Tibial nerve (tissue), 4 donors: ENCODE data around the gene ADCYAP1. TPM values are rescaled to one million over a fixed set of nuclear protein-coding genes. Genes with fewer than 3 reads are reported as not detected.

Source experiments
- DNase-seq, 2 donors: peaks; one replicate each; pipeline ENCODE4 v3.0.0-alpha.2; 2019; ENCODE audit warnings: low spot score in 2 of 2
- H3K27ac ChIP-seq, 4 donors: fragments of 200-600 bp; sonication (generic) in 3 of 4; one replicate each; pipeline ENCODE4 v1.5.1; 2017 to 2019; ENCODE audit warnings: mild to moderate bottlenecking in 1 of 4
- H3K27me3 ChIP-seq, 2 donors: fragments of 200-600 bp; sonication (generic) in 1 of 2; one replicate each; pipeline versions ENCODE4 v1.5.1 to v1.6.0; 2017 to 2019
- H3K36me3 ChIP-seq, 3 donors: fragments of 200-600 bp; sonication (generic); one replicate each; pipeline ENCODE4 v1.5.1; 2018 to 2019
- H3K4me1 ChIP-seq, 4 donors: fragments of 200-600 bp; sonication (generic) in 3 of 4; one replicate each; pipeline ENCODE4 v1.5.1; 2017 to 2019
- H3K4me3 ChIP-seq, 4 donors: fragments of 200-600 bp; sonication (generic) in 3 of 4; one replicate each; pipeline ENCODE4 v1.5.1; 2017 to 2019; ENCODE audit warnings: mild to moderate bottlenecking in 1 of 4, moderate library complexity in 1 of 4
- H3K9me3 ChIP-seq, 4 donors: fragments of 200-600 bp; sonication (generic) in 3 of 4; one replicate each; pipeline ENCODE4 v1.5.1; 2017 to 2019
- EP300 ChIP-seq, 2 donors: sonication (generic); formaldehyde crosslinking; IDR thresholded peaks; one replicate each; pipeline ENCODE4 v1.6.1; 2017; ENCODE audit warnings: antibody characterized with exemption in 2 of 2, mild to moderate bottlenecking in 1 of 2
- POLR2A ChIP-seq, 2 donors: fragments of 450-650 bp; IDR thresholded peaks; one replicate each; pipeline ENCODE4 v1.6.1; 2017; ENCODE audit warnings: antibody characterized with exemption in 2 of 2, mild to moderate bottlenecking in 2 of 2, moderate library complexity in 2 of 2
- WGBS, 2 donors: methylation state at CpG; one replicate each; pipeline ENCODE4 v1.1.5; 2018; 5-methylcytosine and 5-hydroxymethylcytosine counted together
- total RNA-seq, 4 donors: library from RNA; depleted of rRNA; stranded (reverse); fragments of >200 nt; gene quantifications; one replicate each; pipeline ENCODE4 v1.1.0, GENCODE V29; 2016
- TF ChIP-seq, protein P1 (sequence below), 5 experiments: fragments of 200-600 bp in 3 of 5; fragments of 450-650 bp in 2 of 5; sonication (generic) in 3 of 5; IDR thresholded peaks; one replicate each; pipeline ENCODE4 v1.5.1; 2016 to 2019; ENCODE audit warnings: antibody characterized with exemption in 5 of 5, mild to moderate bottlenecking in 3 of 5, moderate library complexity in 2 of 5

Gene ADCYAP1
- total RNA-seq, 4 donors from 2014 or later: 0.63 to 1.1 TPM; not detected in 2

DNA sequence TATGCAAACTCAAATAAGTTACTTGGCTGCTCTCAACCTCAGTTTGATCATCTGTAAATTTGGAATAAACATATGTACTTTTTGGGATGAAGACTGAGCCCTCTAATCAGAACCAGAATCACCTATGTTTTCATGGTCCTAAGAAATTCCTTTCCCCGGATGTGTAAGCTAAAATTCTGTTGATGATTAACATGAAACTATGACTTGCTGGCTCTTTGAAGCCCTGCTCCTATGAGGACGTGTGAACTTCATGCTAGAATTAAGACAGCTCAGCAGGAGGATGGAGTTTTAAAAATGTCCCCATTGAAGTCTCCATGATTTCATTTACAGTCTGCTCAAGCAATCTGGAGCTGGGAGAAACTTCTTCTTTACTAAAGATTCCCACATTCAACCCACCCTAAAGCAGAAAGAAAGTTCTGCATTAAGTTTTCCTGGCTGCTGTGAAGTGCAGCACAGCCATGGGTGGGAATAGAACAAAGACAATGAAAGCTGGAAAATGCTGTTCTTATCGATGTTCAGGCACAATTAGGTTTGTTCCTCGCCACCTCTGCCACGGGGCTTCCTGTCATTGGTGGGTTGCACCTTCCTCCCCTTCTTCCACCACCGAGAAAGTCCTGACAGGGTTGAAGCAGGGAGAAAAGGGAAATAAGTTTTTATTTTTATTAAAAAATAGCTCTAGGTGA, 50.9 kb downstream of the ADCYAP1 start:
- TF ChIP-seq, protein P1, sequence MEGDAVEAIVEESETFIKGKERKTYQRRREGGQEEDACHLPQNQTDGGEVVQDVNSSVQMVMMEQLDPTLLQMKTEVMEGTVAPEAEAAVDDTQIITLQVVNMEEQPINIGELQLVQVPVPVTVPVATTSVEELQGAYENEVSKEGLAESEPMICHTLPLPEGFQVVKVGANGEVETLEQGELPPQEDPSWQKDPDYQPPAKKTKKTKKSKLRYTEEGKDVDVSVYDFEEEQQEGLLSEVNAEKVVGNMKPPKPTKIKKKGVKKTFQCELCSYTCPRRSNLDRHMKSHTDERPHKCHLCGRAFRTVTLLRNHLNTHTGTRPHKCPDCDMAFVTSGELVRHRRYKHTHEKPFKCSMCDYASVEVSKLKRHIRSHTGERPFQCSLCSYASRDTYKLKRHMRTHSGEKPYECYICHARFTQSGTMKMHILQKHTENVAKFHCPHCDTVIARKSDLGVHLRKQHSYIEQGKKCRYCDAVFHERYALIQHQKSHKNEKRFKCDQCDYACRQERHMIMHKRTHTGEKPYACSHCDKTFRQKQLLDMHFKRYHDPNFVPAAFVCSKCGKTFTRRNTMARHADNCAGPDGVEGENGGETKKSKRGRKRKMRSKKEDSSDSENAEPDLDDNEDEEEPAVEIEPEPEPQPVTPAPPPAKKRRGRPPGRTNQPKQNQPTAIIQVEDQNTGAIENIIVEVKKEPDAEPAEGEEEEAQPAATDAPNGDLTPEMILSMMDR (IDR thresholded peaks at IDR 0.05): no peak
- TF ChIP-seq EP300 (IDR thresholded peaks at IDR 0.05) (no peak), POLR2A (IDR thresholded peaks at IDR 0.05) (no peak)
- H3K4me3 ChIP-seq: no peak overlapping the region
- H3K27me3 ChIP-seq: no peaks in the 10 kb centered on the region
- no peak overlapping the region for H3K27ac ChIP-seq
- H3K36me3 ChIP-seq: no peaks in the 10 kb centered on the region
- 58 to 59% methylated on average over 6 of the region's 6 CpGs for WGBS, 2 donors
- no peaks in the 10 kb centered on the region for H3K4me1 ChIP-seq
- DNase-seq: no peak
- H3K9me3 ChIP-seq: no peaks in the 10 kb centered on the region

DNA sequence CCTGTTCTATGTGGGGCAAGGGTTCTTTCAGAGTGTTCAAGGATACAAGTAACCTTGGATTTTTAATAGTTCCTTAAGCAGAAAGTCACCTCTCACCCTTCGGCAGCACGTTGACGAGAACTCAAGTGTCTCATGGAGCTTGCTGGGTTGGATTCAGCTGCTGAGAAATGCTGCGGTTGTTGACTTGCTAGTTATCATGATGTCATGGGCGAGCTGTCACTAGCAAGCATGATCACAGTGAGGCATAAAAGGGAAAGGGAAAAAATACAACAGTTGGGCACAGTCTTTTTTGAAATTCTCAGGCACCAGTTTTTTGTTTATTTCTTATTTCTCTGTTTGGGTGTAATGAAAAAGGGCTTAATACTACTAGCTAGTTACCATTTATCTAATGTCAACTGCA, 53.2 kb downstream of the ADCYAP1 start:
- TF ChIP-seq POLR2A (IDR thresholded peaks at IDR 0.05): no peak
- no peak for TF ChIP-seq EP300 (IDR thresholded peaks at IDR 0.05)
- TF ChIP-seq, protein P1 (IDR thresholded peaks at IDR 0.05): no peak
- H3K4me1 ChIP-seq: peaks cover 0 to 10% (median 0%) of the 10 kb centered on the region in 4 donors
- WGBS, 2 donors: 83 to 89% methylated on average over 5 of the region's 5 CpGs

DNA sequence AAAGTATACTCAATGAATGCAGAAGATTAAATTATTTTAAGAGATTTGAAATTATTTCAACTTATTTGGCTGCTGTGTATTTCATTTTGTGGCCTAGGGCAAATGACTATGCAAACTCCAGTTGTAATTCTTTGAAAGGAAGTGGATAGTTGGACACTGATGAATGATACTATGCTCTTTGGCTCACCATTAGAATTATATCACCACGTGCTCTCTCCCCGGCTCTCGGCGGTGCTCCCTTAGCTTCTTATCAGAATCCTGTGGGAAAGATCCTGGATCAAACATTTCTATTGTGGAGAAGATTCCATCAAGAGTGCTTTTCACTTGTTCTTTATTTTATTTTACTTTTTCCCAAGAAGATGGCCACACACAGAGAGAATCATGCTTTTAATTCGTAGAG, 55.2 kb downstream of the ADCYAP1 start:
- TF ChIP-seq, protein P1 (IDR thresholded peaks at IDR 0.05): no peak
- TF ChIP-seq POLR2A (IDR thresholded peaks at IDR 0.05) (no peak), EP300 (IDR thresholded peaks at IDR 0.05) (no peak)
- H3K4me3 ChIP-seq: no peak overlapping the region
- no peak for DNase-seq
- H3K36me3 ChIP-seq: no peaks in the 10 kb centered on the region
- no peaks in the 10 kb centered on the region for H3K9me3 ChIP-seq
- H3K27ac ChIP-seq: no peak overlapping the region
- H3K27me3 ChIP-seq: no peaks in the 10 kb centered on the region
- peaks cover 0 to 10% (median 0%) of the 10 kb centered on the region in 4 donors for H3K4me1 ChIP-seq
- 44 to 52% methylated on average over 5 of the region's 5 CpGs for WGBS, 2 donors

More for the DNA sequence above, 53.2 kb downstream of the ADCYAP1 start:
- no peak for DNase-seq
- Histone ChIP-seq H3K9me3 (no peaks in the 10 kb centered on the region), H3K4me3 (no peak overlapping the region), H3K27me3 (no peaks in the 10 kb centered on the region), H3K36me3 (no peaks in the 10 kb centered on the region), H3K27ac (no peak overlapping the region)

Other genes starting within 250 kb of the ADCYAP1 start
- gene TYMS, start 247.2 kb upstream of the ADCYAP1 start, total RNA-seq: 1 to 10 TPM in 1 of 4 donors, under 1 TPM in 2, not detected in 1; 0.84 to 4.2 (median 0.90) TPM
- gene ENOSF1, start 192.2 kb upstream of the ADCYAP1 start, total RNA-seq: 10 to 100 TPM; 37.0 to 86.9 (median 47.3) TPM
- gene YES1, start 92.6 kb upstream of the ADCYAP1 start, total RNA-seq: 10 to 100 TPM; 47.5 to 73.0 (median 59.1) TPM